PC-9 (cell line): ENCODE results near the gene ARID5B. TPM values are rescaled to one million over a fixed set of nuclear protein-coding genes. Genes with fewer than 3 reads are reported as not detected.

ENCODE experiments used
- BruUV-seq: library from RNA; stranded (reverse); fragments of 400-500 nt; replicated peaks from 2 replicates; lab custom pipeline; 2021; lab: Mats Ljungman, UMichigan
- CTCF ChIA-PET: fragments of 300-600 bp; sonication (Branson Sonifier 250); formaldehyde crosslinking; loops from one replicate; lab custom pipeline; 2022; ENCODE audit warnings: antibody characterized with exemption; lab: Charles Lee
- POLR2A ChIA-PET: fragments of 300-600 bp; sonication (Branson Sonifier 250); formaldehyde crosslinking; loops from one replicate; lab custom pipeline; 2022; ENCODE audit warnings: antibody characterized with exemption; ENCODE audit not compliant: unreplicated experiment; lab: Charles Lee
- DNase-seq, 2 experiments: peaks; one replicate each; pipeline versions ENCODE4 v3.0.0 to v3.0.0-alpha.2; 2015 to 2022; ENCODE audit warnings: mixed read lengths in 1 of 2
- H2AFZ ChIP-seq: fragments of 200-600 bp; sonication (generic); 2 replicates; pipeline ENCODE4 v1.8.1; 2017; ENCODE audit warnings: antibody characterized with exemption
- H3F3A ChIP-seq: fragments of 200-600 bp; sonication (generic); 2 replicates; pipeline ENCODE4 v1.8.1; 2017; ENCODE audit warnings: antibody characterized with exemption, mild to moderate bottlenecking, low read depth; ENCODE audit not compliant: insufficient read depth
- H3K27ac ChIP-seq: fragments of 200-600 bp; sonication (generic); 2 replicates; pipeline ENCODE4 v1.6.1; 2016; ENCODE audit warnings: mixed run types
- H3K27me3 ChIP-seq: fragments of 200-600 bp; sonication (generic); 2 replicates; pipeline ENCODE4 v1.6.1; 2016; ENCODE audit warnings: low read depth, mixed run types; ENCODE audit not compliant: insufficient read depth
- H3K36me3 ChIP-seq: fragments of 200-600 bp; sonication (generic); 2 replicates; pipeline ENCODE4 v1.6.1; 2016; ENCODE audit warnings: low read depth, mixed run types
- H3K4me1 ChIP-seq: fragments of 200-600 bp; sonication (generic); replicated peaks from 2 replicates; pipeline ENCODE4 v1.6.1; 2016; ENCODE audit warnings: mixed run types; ENCODE audit not compliant: insufficient read depth
- H3K4me2 ChIP-seq: fragments of 200-600 bp; sonication (generic); 2 replicates; pipeline ENCODE4 v1.6.1; 2017; ENCODE audit warnings: mixed run types
- H3K4me3 ChIP-seq: fragments of 200-600 bp; sonication (generic); 2 replicates; pipeline ENCODE4 v1.6.1; 2016; ENCODE audit warnings: mixed run types
- H3K79me2 ChIP-seq: fragments of 200-600 bp; sonication (generic); 2 replicates; pipeline ENCODE4 v1.6.1; 2017; ENCODE audit warnings: low read depth, mixed run types
- H3K9me2 ChIP-seq: fragments of 200-600 bp; sonication (generic); 2 replicates; pipeline ENCODE4 v1.8.1; 2017; ENCODE audit warnings: mild to moderate bottlenecking; ENCODE audit not compliant: insufficient read depth
- H3K9me3 ChIP-seq: fragments of 200-600 bp; sonication (generic); 2 replicates; pipeline ENCODE4 v1.8.1; 2016; ENCODE audit warnings: low read depth; ENCODE audit not compliant: insufficient read depth
- H4K20me1 ChIP-seq: fragments of 200-600 bp; sonication (generic); 2 replicates; pipeline ENCODE4 v1.8.1; 2017; ENCODE audit not compliant: insufficient read depth
- EZH2 ChIP-seq: fragments of 200-600 bp; sonication (generic); IDR thresholded peaks from 2 replicates; pipeline ENCODE4 v1.8.0; 2017; ENCODE audit warnings: antibody characterized with exemption, low read depth
- intact Hi-C: fragments of 100-400 bp; cut with micrococcal nuclease; formaldehyde crosslinking; loops from one replicate; pipeline ENCODE4 v1.10.0; 2022; ENCODE audit not compliant: unreplicated experiment
- total RNA-seq: library from RNA; stranded (reverse); gene quantifications from 2 replicates; pipeline ENCODE4 v1.2.3, GENCODE V29; 2021
- TF ChIP-seq, protein P1 (sequence below): fragments of 200-600 bp; sonication (generic); conservative IDR thresholded peaks from 2 replicates; pipeline ENCODE4 v1.6.1; 2017; ENCODE audit warnings: mixed run types, antibody characterized with exemption, mild to moderate bottlenecking, moderate library complexity

ARID5B gene
- total RNA-seq, 1 experiment from 2014 or later: 7.4 TPM

DNA sequence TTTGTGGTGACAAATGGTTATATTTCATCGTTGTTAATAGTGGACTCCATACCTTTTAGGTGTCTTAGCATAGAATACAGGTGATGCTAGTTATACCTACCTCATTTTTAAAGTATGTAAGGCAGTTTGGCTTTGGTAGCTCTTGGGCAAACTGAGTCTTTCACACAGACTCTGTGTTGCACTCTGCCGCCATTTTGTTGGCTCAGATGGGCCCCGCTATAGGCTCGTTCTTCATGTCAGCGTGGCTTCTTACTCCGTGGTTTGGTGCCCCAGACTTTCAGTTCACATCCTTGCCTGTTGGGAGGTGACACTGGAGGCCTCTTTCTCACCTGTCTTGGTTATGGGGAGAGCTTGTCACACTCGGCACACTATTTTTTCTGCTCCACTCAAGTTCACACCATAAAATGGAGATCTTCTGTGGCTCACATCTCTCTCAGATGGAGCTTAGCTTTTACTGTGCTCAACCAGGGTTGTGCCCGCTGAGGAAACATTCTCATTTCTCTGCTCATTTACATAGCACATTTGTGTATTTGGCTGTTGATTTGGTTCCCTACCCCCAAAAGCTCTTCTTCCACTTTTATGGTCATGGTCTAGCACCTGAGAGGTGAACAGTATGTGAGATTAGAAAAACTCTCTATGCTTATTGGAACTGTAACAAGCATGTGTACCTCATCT is 178.5 kb downstream of the ARID5B start:
- DNase-seq: no peak
- Histone ChIP-seq H2AFZ (no peak overlapping the region), H3K27ac (no peak overlapping the region), H3K4me3 (no peak overlapping the region), H3K36me3 (no peaks in the 10 kb centered on the region), H3K4me2 (no peak overlapping the region), H3K4me1 (peaks cover 72% of the 10 kb centered on the region), H3K27me3 (no peaks in the 10 kb centered on the region), H3K79me2 (no peaks in the 10 kb centered on the region), H3F3A (peaks cover 27% of the 10 kb centered on the region), H4K20me1 (no peaks in the 10 kb centered on the region), H3K9me3 (no peaks in the 10 kb centered on the region; the same call in 1 of the 2 replicates), H3K9me2 (no peaks in the 10 kb centered on the region)
- no TSS peak for BruUV-seq
- TF ChIP-seq, protein P1, sequence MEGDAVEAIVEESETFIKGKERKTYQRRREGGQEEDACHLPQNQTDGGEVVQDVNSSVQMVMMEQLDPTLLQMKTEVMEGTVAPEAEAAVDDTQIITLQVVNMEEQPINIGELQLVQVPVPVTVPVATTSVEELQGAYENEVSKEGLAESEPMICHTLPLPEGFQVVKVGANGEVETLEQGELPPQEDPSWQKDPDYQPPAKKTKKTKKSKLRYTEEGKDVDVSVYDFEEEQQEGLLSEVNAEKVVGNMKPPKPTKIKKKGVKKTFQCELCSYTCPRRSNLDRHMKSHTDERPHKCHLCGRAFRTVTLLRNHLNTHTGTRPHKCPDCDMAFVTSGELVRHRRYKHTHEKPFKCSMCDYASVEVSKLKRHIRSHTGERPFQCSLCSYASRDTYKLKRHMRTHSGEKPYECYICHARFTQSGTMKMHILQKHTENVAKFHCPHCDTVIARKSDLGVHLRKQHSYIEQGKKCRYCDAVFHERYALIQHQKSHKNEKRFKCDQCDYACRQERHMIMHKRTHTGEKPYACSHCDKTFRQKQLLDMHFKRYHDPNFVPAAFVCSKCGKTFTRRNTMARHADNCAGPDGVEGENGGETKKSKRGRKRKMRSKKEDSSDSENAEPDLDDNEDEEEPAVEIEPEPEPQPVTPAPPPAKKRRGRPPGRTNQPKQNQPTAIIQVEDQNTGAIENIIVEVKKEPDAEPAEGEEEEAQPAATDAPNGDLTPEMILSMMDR: no peak
- TF ChIP-seq EZH2: no peak
- POLR2A ChIA-PET: interaction anchor here (0.7 kb wide), 1 partner anchor 105 kb away, joined by 10 read pairs; no protein-coding TSS in a partner anchor
- CTCF ChIA-PET: no interaction called here
- intact Hi-C loops: loop anchor here (5.0 kb wide), 1 partner anchor 43 kb away; no protein-coding TSS in a partner anchor

DNA sequence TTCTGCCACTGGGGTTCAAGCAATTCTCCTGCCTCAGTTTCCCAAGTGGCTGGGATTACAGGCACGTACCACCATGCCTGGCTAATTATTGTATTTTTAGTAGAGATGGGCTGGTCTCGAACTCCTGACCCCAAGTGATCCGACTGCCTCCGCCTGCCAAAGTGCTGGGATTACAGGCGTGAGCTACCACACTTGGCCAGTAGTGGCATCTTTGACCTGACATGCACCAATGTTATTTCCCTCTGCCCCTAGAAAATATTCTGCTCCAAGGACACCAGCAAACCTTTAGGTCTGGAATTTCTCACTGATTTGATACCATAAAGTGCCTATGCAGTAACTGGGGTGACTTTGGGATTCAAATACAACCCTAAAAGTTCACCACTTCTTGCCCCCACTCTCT is 179.4 kb downstream of the ARID5B start:
- Histone ChIP-seq H3F3A (peaks cover 22% of the 10 kb centered on the region), H3K79me2 (no peaks in the 10 kb centered on the region), H3K4me3 (no peak overlapping the region), H3K9me2 (no peaks in the 10 kb centered on the region), H3K4me2 (no peak overlapping the region), H3K36me3 (no peaks in the 10 kb centered on the region), H3K9me3 (no peaks in the 10 kb centered on the region; the same call in 1 of the 2 replicates), H2AFZ (no peak overlapping the region), H3K27ac (no peak overlapping the region), H4K20me1 (no peaks in the 10 kb centered on the region), H3K4me1 (peaks cover 66% of the 10 kb centered on the region), H3K27me3 (no peaks in the 10 kb centered on the region)
- TF ChIP-seq EZH2: no peak
- TF ChIP-seq, protein P1: no peak
- BruUV-seq: no TSS peak
- peak in 1 of 2 experiments; percentile 11 for DNase-seq
- ChIA-PET POLR2A (interaction anchor here (0.7 kb wide), 1 partner anchor 105 kb away, joined by 10 read pairs; no protein-coding TSS in a partner anchor), CTCF (no interaction called here)
- intact Hi-C loops: no loop called here

- peaks cover 59% of the 10 kb centered on the region for H3K4me1 ChIP-seq
These were observed 180.1 kb downstream of the ARID5B start for GRCh38 chr10:62081341-62082270.

More at GRCh38 chr10:62081341-62082270, 180.1 kb downstream of the ARID5B start:
- POLR2A ChIA-PET: no interaction called here
- TF ChIP-seq, protein P1: no peak
- TF ChIP-seq EZH2: no peak
- intact Hi-C loops: no loop called here
- H3K9me3 ChIP-seq: no peaks in the 10 kb centered on the region; the same call in 1 of the 2 replicates
- CTCF ChIA-PET: interaction anchor here (0.6 kb wide), 1 partner anchor 164 kb away, joined by 3 read pairs; no protein-coding TSS in a partner anchor
- H2AFZ ChIP-seq: no peak overlapping the region
- peak in 1 of 2 experiments; percentile 13 for DNase-seq
- no peaks in the 10 kb centered on the region for H4K20me1 ChIP-seq
- no peak overlapping the region for H3K27ac ChIP-seq
- no TSS peak for BruUV-seq
- H3K9me2 ChIP-seq: no peaks in the 10 kb centered on the region
- H3K27me3 ChIP-seq: no peaks in the 10 kb centered on the region
- H3K4me3 ChIP-seq: no peak overlapping the region
- peaks cover 15% of the 10 kb centered on the region for H3F3A ChIP-seq
- H3K79me2 ChIP-seq: no peaks in the 10 kb centered on the region
- no peaks in the 10 kb centered on the region for H3K36me3 ChIP-seq
- H3K4me2 ChIP-seq: no peak overlapping the region
